H9 (cell line): Measurements from ENCODE around the gene TEX22. TPM values are rescaled to one million over a fixed set of nuclear protein-coding genes. Genes with fewer than 3 reads are reported as not detected.

Source experiments
- DNase-seq: peaks from one replicate; pipeline ENCODE4 v3.0.0-alpha.2; 2017
- H2AFZ ChIP-seq: one replicate; pipeline ENCODE4 v1.6.1; 2013; ENCODE audit warnings: mild to moderate bottlenecking, low read length, control low read depth, moderate library complexity
- H2AK5ac ChIP-seq: 2 replicates; pipeline ENCODE4 v1.6.1; 2013; ENCODE audit warnings: low read length, control low read depth, mixed read lengths; ENCODE audit not compliant: insufficient read length
- H2BK120ac ChIP-seq: one replicate; pipeline ENCODE4 v1.6.1; 2013; ENCODE audit warnings: low read depth, mild to moderate bottlenecking, low read length, control low read depth, inconsistent platforms; ENCODE audit not compliant: poor library complexity, severe bottlenecking
- H2BK12ac ChIP-seq: 2 replicates; pipeline ENCODE4 v1.6.1; 2013; ENCODE audit warnings: low read length, control low read depth, mixed read lengths, low read depth; ENCODE audit not compliant: insufficient read length
- H2BK15ac ChIP-seq: 2 replicates; pipeline ENCODE4 v1.6.1; 2013; ENCODE audit warnings: low read depth, low read length, control low read depth
- H2BK20ac ChIP-seq: one replicate; pipeline ENCODE4 v1.6.1; 2013; ENCODE audit warnings: low read depth, mild to moderate bottlenecking, low read length, control low read depth, inconsistent platforms; ENCODE audit not compliant: poor library complexity, severe bottlenecking
- H2BK5ac ChIP-seq: 2 replicates; pipeline ENCODE4 v1.6.1; 2013; ENCODE audit warnings: low read length, control low read depth, mixed read lengths; ENCODE audit not compliant: insufficient read length
- H3K14ac ChIP-seq: 2 replicates; pipeline ENCODE4 v1.6.1; 2013; ENCODE audit warnings: low read length, control low read depth; ENCODE audit not compliant: insufficient read depth
- H3K18ac ChIP-seq: 2 replicates; pipeline ENCODE4 v1.6.1; 2013; ENCODE audit warnings: low read depth, mild to moderate bottlenecking, mixed read lengths, low read length, control low read depth; ENCODE audit not compliant: insufficient read length
- H3K23ac ChIP-seq: 2 replicates; pipeline ENCODE4 v1.6.1; 2013; ENCODE audit warnings: low read length, control low read depth, mixed read lengths, low read depth; ENCODE audit not compliant: insufficient read length
- H3K23me2 ChIP-seq: 2 replicates; pipeline ENCODE4 v1.6.1; 2013; ENCODE audit warnings: low read depth, mild to moderate bottlenecking, mixed read lengths, low read length, control low read depth; ENCODE audit not compliant: insufficient read length, poor library complexity, severe bottlenecking
- H3K27ac ChIP-seq: 2 replicates; pipeline ENCODE4 v1.5.1; 2013; ENCODE audit warnings: low read length, control low read depth, mixed read lengths, low read depth; ENCODE audit not compliant: insufficient read length
- H3K27me3 ChIP-seq: 2 replicates; pipeline ENCODE4 v1.6.1; 2013; ENCODE audit warnings: low read length, control low read depth, inconsistent platforms; ENCODE audit not compliant: insufficient read depth
- H3K4ac ChIP-seq: 2 replicates; pipeline ENCODE4 v1.6.1; 2013; ENCODE audit warnings: low read depth, mild to moderate bottlenecking, control low read depth, inconsistent platforms, low read length, moderate library complexity
- H3K4me1 ChIP-seq: 2 replicates; pipeline ENCODE4 v1.6.1; 2013; ENCODE audit warnings: low read length, control low read depth, inconsistent platforms; ENCODE audit not compliant: insufficient read depth
- H3K4me2 ChIP-seq: 2 replicates; pipeline ENCODE4 v1.6.1; 2013; ENCODE audit warnings: low read length, control low read depth, mixed read lengths; ENCODE audit not compliant: insufficient read length, insufficient read depth
- H3K56ac ChIP-seq: 2 replicates; pipeline ENCODE4 v1.6.1; 2013; ENCODE audit warnings: low read depth, mild to moderate bottlenecking, mixed read lengths, low read length, control low read depth; ENCODE audit not compliant: insufficient read length
- H3K79me1 ChIP-seq: 2 replicates; pipeline ENCODE4 v1.6.1; 2013; ENCODE audit warnings: low read depth, mild to moderate bottlenecking, moderate library complexity, low read length, control low read depth, inconsistent platforms; ENCODE audit not compliant: insufficient read depth, poor library complexity, severe bottlenecking
- H3K79me2 ChIP-seq: 2 replicates; pipeline ENCODE4 v1.6.1; 2013; ENCODE audit warnings: low read length, control low read depth, inconsistent platforms; ENCODE audit not compliant: insufficient read depth
- H3K9ac ChIP-seq: 2 replicates; pipeline ENCODE4 v1.6.1; 2013; ENCODE audit warnings: low read length, control low read depth, mixed read lengths; ENCODE audit not compliant: insufficient read length; ENCODE audit errors: extremely low read depth
- H3K9me3 ChIP-seq: one replicate; pipeline ENCODE4 v1.6.1; 2013; ENCODE audit warnings: low read depth, low read length, inconsistent platforms; ENCODE audit not compliant: control insufficient read depth
- H3T11ph ChIP-seq: one replicate; pipeline ENCODE4 v1.6.1; 2013; ENCODE audit warnings: mild to moderate bottlenecking, low read length, control low read depth, inconsistent platforms
- H4K20me1 ChIP-seq: one replicate; pipeline ENCODE4 v1.6.1; 2013; ENCODE audit not compliant: control insufficient read depth, insufficient read length, insufficient read depth
- H4K5ac ChIP-seq: 2 replicates; pipeline ENCODE4 v1.6.1; 2013; ENCODE audit warnings: low read depth, mild to moderate bottlenecking, mixed read lengths, low read length, control low read depth; ENCODE audit not compliant: insufficient read length
- H4K8ac ChIP-seq: replicated peaks from 2 replicates; pipeline ENCODE4 v1.6.1; 2013; ENCODE audit warnings: low read length, control low read depth, mixed read lengths, low read depth; ENCODE audit not compliant: insufficient read length
- H4K91ac ChIP-seq: 2 replicates; pipeline ENCODE4 v1.6.1; 2013; ENCODE audit warnings: low read depth, mild to moderate bottlenecking, moderate library complexity, mixed read lengths, low read length, control low read depth; ENCODE audit not compliant: insufficient read length
- H3K27ac Mint-ChIP-seq, 3 experiments: 2 replicates in 2 of 3; 3 replicates in 1 of 3; pipeline ENCODE4 v1.8.0; 2020 to 2021; ENCODE audit warnings: mixed read lengths in 3 of 3, mild to moderate bottlenecking in 1 of 3, moderate library complexity in 1 of 3
- H3K27me3 Mint-ChIP-seq: 2 replicates; pipeline ENCODE4 v1.8.0; 2021; ENCODE audit warnings: low read depth, mild to moderate bottlenecking, moderate library complexity, mixed read lengths
- H3K36me3 Mint-ChIP-seq, 3 experiments: 2 replicates in 2 of 3; 3 replicates in 1 of 3; pipeline ENCODE4 v1.8.0; 2020 to 2021; ENCODE audit warnings: low read depth in 3 of 3, mixed read lengths in 3 of 3; ENCODE audit not compliant: insufficient read depth in 1 of 3
- H3K4me1 Mint-ChIP-seq, 2 experiments: 2 replicates each; pipeline ENCODE4 v1.8.0; 2020; ENCODE audit warnings: mixed read lengths in 2 of 2
- H3K4me3 Mint-ChIP-seq, 2 experiments: 2 replicates in 1 of 2; 3 replicates in 1 of 2; pipeline ENCODE4 v1.8.0; 2020 to 2021; ENCODE audit warnings: mild to moderate bottlenecking in 2 of 2, mixed read lengths in 2 of 2, moderate library complexity in 1 of 2
- H3K9me3 Mint-ChIP-seq, 2 experiments: 2 replicates in 1 of 2; 3 replicates in 1 of 2; pipeline ENCODE4 v1.8.0; 2020; ENCODE audit warnings: mild to moderate bottlenecking in 2 of 2, mixed read lengths in 2 of 2, moderate library complexity in 1 of 2
- CTCF ChIP-seq: fragments of 200-600 bp; sonication (generic); conservative IDR thresholded peaks from 3 replicates; pipeline ENCODE4 v1.8.0; 2021; ENCODE audit warnings: antibody characterized with exemption, mild to moderate bottlenecking
- WGBS: extraction: QIAGEN DNeasy Blood & Tissue Kit; methylation state at CpG from one replicate; pipeline ENCODE4 v1.1.7; 2013; ENCODE audit warnings: missing lambda C conversion rate, low lambda C conversion rate, mixed read lengths; ENCODE audit not compliant: insufficient read length; ENCODE audit errors: extremely low coverage; 5-methylcytosine and 5-hydroxymethylcytosine counted together
- total RNA-seq: library from RNA; stranded (reverse); gene quantifications from 2 replicates; pipeline ENCODE4 v1.2.1, GENCODE V29; 2021

The TEX22 gene
- total RNA-seq, 1 experiment from 2014 or later = 0.83 TPM

DNA sequence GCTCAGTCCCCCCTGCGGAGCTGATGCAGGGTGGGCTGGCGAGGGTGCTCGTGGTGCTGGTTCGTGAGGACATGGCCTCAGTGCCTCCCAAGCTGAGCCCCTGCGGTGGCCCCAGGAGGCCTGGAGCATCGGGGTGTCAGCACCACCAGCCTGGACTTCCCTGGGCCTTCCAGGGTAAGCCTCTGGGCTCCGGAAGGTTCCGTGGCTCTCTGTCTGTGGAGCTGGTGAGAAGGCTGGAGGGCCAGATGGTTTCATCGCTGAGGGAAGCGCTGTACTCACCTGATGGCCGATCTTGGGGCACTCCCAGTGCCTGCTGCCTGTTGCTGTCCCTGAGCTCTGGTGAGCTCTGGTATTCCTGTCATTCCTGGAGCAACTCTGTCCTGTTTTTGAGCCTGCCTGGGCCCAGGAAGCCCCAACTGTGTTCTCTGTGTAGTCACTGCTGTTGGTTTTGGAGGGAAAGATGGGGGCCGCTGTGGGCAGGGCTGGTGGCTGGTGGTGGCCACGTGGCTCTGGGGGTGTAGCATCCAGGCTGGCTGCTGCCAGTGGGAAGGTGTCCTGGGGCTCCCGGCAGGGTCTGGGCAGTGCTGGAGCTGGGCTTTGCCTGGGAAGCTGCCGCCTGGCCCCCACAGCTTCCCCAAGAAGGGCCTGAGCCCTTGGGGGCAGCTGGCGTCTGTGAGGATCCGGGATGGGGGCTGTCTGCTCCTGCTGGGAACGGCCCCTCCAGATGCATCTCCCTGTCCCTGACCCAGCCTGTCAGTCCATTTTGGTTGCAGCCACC lies 39.6 kb downstream of the TEX22 start:
- WGBS = no CpG with 5 or more reads among the region's 18 CpGs
- Histone ChIP-seq H3T11ph (no peak overlapping the region), H3K14ac (no peak overlapping the region; the same call in 1 of the 2 replicates), H3K9ac (no peak overlapping the region), H4K20me1 (no peaks in the 10 kb centered on the region), H3K4ac (no peak overlapping the region), H3K4me1 (no peaks in the 10 kb centered on the region), H2BK5ac (no peak overlapping the region), H4K5ac (no peak overlapping the region), H4K91ac (no peak overlapping the region), H3K27me3 (no peaks in the 10 kb centered on the region), H3K23ac (no peak overlapping the region), H4K8ac (no peak overlapping the region), H3K56ac (no peak overlapping the region), H2BK15ac (no peak overlapping the region), H2BK120ac (no peak overlapping the region), H3K4me2 (no peak overlapping the region), H2BK12ac (no peak overlapping the region), H3K79me1 (peaks cover 2% of the 10 kb centered on the region), H3K79me2 (peaks cover 21% of the 10 kb centered on the region; the same call in 1 of the 2 replicates), H3K27ac (no peak overlapping the region), H3K9me3 (no peaks in the 10 kb centered on the region), H2AK5ac (no peak overlapping the region), H3K23me2 (no peaks in the 10 kb centered on the region), H2AFZ (no peak overlapping the region), H3K18ac (no peak overlapping the region), H2BK20ac (no peak overlapping the region)
- Mint-ChIP-seq H3K4me1 (peaks cover 8 to 12% of the 10 kb centered on the region in 2 experiments), H3K36me3 (peaks cover 9 to 31% (median 25%) of the 10 kb centered on the region in 3 experiments; a peak in 6 of 7 replicates), H3K9me3 (no peaks in the 10 kb centered on the region), H3K4me3 (no peak overlapping the region), H3K27me3 (no peaks in the 10 kb centered on the region; the same call in 1 of the 2 replicates), H3K27ac (peak overlapping the region in 2 of 3 experiments; percentile 34 to 48; a peak in 1 of 7 replicates)
- no peak for DNase-seq
- TF ChIP-seq CTCF = no peak
